Measurements from ENCODE around the gene NEK11.

NEK11 gene

GRCh38 chr3:131397889-131398288, 371.2 kb downstream of the NEK11 start:
- Histone ChIP-seq H3K9me2 (replicated peaks; ENCODE audit: low read depth, low read length) (no peaks in the 10 kb centered on the region), H3K79me2 (ENCODE audit: insufficient read depth, low read length) (no peaks in the 10 kb centered on the region), H3K4me1 (ENCODE audit: insufficient read depth, low read length, poor library complexity, severe bottlenecking) (no peaks in the 10 kb centered on the region), H2AFZ (ENCODE audit: low read length) (no peak overlapping the region), H4K20me1 (ENCODE audit: insufficient read depth, low read length, poor library complexity, severe bottlenecking) (no peaks in the 10 kb centered on the region), H3K4me2 (ENCODE audit: low read depth, low read length, poor library complexity, severe bottlenecking) (no peak overlapping the region), H3K4me3 (ENCODE audit: low read length, poor library complexity, severe bottlenecking) (no peak overlapping the region), H3F3A (ENCODE audit: low read depth) (no peaks in the 10 kb centered on the region), H3K36me3 (ENCODE audit: insufficient read depth, low read length) (no peaks in the 10 kb centered on the region), H3K9ac (ENCODE audit: low read depth, low read length, poor library complexity, severe bottlenecking) (no peak overlapping the region), H3K27me3 (ENCODE audit: insufficient read depth, low read length, poor library complexity, severe bottlenecking) (no peaks in the 10 kb centered on the region), H3K9me3 (ENCODE audit: insufficient read depth, low read depth, low read length) (no peaks in the 10 kb centered on the region)
- TF ChIP-seq EZH2phosphoT487 (IDR thresholded peaks at IDR 0.05; ENCODE audit: borderline replicate concordance) (no peak), CTCF (conservative IDR thresholded peaks at IDR 0.05; ENCODE audit: low read length) (no peak)

Data from Loucy (cell line).